ENCODE measurements around the gene FEN1. TPM values are rescaled to one million over a fixed set of nuclear protein-coding genes. Genes with fewer than 3 reads are reported as not detected.

The FEN1 gene
- total RNA-seq, 1 experiment from 2014 or later = 119 TPM

GRCh38 chr11:61752925-61753521 is 39.7 kb upstream of the FEN1 start:
- Histone ChIP-seq H3K36me3 (replicated peaks; ENCODE audit: control insufficient read depth, insufficient read depth, low read length) (no peaks in the 10 kb centered on the region), H3K4me3 (ENCODE audit: insufficient read depth, low read depth, low read length) (peak overlapping the region; percentile 67), H3K27me3 (ENCODE audit: control insufficient read depth, insufficient read depth, low read length) (peaks cover 20% of the 10 kb centered on the region)
- DNase-seq = no peak

DNA sequence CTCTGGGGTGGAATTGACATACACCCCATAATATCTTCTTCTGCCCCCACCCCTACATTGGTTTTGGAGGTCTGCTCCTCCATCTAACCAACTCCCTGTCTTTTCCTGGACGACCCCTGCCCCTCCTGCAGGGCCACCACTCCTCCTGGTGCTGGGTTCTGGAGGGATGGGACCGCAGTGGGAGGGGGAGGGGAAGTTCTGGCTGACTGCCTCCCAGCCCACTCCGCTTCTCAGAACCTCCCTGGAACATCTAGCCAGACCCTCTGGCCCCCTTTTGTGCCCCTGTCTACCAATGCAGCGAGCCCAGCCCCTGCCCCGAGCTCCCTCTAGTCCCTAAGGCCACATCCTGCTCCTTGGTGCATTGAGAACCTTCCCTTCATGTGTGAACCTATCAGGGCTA is 39.0 kb upstream of the FEN1 start:
- no peak overlapping the region for H3K4me3 ChIP-seq (ENCODE audit: insufficient read depth, low read depth, low read length)
- no peaks in the 10 kb centered on the region for H3K36me3 ChIP-seq (replicated peaks; ENCODE audit: control insufficient read depth, insufficient read depth, low read length)
- peaks cover 20% of the 10 kb centered on the region for H3K27me3 ChIP-seq (ENCODE audit: control insufficient read depth, insufficient read depth, low read length)
- DNase-seq = no peak

DNA sequence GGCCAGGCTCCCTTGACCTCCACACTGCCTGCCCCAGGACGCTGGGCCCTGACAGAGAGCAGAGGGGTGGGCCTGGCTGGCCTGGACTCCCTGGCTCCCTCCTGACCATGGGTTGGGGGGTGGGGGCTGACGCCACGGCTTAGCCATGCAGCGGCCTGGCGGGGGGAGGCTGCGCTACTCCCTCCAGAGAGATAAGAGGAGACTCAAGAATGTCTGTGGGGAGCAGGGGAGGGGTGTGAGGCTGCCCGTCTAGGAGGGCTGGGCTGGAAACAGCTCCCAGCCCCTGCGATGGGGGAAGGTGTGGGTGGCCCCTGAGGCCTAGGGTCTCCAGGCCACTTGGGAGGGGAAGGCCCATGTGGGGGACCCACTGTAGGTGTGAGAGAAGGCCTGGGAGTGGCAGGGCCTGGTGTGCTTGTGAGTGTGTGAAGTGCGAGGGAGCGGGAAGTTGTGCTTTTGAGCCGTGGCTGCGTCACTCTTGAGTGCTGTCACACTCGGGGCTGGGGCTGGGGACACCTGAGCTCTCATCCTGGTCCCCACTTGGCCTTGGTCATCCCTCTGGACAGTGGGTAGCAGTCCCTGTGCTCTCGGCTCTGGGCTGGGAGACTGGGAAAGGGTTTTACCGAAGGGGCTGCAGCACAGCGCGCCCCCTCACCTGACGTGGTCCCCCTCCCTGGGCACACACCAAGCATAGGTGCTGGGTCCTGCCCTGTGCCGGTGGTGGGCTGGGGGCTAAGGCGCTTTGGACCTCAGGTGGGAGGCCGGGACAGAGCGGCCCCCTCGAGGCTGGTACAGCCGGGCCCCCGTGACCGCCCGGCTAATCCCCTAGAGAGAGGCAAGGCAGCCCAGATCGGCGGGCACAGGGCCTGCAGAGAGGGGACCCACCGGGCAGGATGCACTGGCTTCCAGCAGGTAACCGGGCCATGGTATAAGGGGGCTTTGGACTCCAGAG is 37.9 kb upstream of the FEN1 start:
- no peak overlapping the region for H3K4me3 ChIP-seq (ENCODE audit: insufficient read depth, low read depth, low read length)
- peaks cover 20% of the 10 kb centered on the region for H3K27me3 ChIP-seq (ENCODE audit: control insufficient read depth, insufficient read depth, low read length)
- DNase-seq = no peak
- no peaks in the 10 kb centered on the region for H3K36me3 ChIP-seq (replicated peaks; ENCODE audit: control insufficient read depth, insufficient read depth, low read length)

- no peak for DNase-seq
- Histone ChIP-seq H3K27me3 (ENCODE audit: control insufficient read depth, insufficient read depth, low read length) (peaks cover 20% of the 10 kb centered on the region), H3K4me3 (ENCODE audit: insufficient read depth, low read depth, low read length) (no peak overlapping the region), H3K36me3 (replicated peaks; ENCODE audit: control insufficient read depth, insufficient read depth, low read length) (no peaks in the 10 kb centered on the region)
Measured at GRCh38 chr11:61756147-61756451, 36.6 kb upstream of the FEN1 start.

- no peak for DNase-seq
- Histone ChIP-seq H3K4me3 (ENCODE audit: insufficient read depth, low read depth, low read length) (no peak overlapping the region), H3K36me3 (replicated peaks; ENCODE audit: control insufficient read depth, insufficient read depth, low read length) (no peaks in the 10 kb centered on the region), H3K27me3 (ENCODE audit: control insufficient read depth, insufficient read depth, low read length) (peaks cover 20% of the 10 kb centered on the region)
Measured at GRCh38 chr11:61756452-61757212, 36.1 kb upstream of the FEN1 start.

DNA sequence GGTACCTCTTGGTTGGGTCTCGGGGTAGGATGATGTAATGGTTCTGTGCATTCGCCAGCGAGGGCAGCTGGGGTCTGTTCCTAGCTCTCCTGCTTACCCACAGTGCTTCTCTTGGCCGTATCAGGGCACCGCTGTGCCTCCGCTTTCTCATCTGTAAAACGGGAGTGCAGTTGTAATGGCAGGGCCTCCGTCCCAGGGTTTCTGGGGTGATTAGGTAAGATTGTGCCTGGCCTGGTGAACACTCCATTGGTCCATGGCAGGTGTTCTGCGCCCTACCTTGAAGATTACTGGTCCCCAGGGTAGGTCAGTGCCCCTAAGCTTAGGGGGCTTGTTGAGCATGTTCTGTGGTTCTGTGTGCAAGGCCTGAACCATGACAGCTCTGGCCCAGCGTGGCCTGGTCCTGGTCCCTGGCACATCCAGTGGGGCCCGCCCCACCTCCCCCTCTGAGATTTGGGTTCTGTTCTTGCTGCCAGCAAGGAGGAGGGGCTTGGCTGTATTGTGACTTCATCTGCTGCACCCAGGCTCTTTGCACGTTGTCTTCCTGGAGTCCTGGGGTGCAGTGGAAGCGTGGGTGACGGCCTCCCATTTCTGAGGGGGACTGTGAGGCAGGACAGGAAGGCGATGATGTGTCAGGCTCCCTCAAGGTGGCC is 35.4 kb upstream of the FEN1 start:
- Histone ChIP-seq H3K36me3 (replicated peaks; ENCODE audit: control insufficient read depth, insufficient read depth, low read length) (no peaks in the 10 kb centered on the region), H3K4me3 (ENCODE audit: insufficient read depth, low read depth, low read length) (no peak overlapping the region), H3K27me3 (ENCODE audit: control insufficient read depth, insufficient read depth, low read length) (peaks cover 15% of the 10 kb centered on the region)
- DNase-seq = no peak

DNA sequence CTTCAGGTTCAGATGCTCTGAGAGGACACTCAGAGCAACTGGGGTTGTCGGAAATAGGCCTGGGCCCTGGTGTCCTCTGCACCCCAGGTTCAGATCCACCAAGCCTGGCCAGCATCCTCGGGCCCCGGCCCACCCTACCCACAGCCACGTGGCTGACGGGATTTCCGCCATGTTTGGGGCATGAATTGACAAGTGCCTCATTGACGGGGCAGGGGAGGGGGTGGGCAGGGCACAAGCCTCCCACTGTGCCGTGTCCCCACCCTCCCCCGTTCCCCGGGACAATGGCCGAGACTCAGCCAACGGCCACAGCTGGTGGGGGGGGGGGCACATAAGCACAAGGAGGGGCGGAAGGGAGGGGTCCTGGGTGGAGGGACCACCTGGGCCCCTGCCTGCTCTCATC is 31.8 kb upstream of the FEN1 start:
- no peaks in the 10 kb centered on the region for H3K36me3 ChIP-seq (replicated peaks; ENCODE audit: control insufficient read depth, insufficient read depth, low read length)
- DNase-seq = no peak
- no peaks in the 10 kb centered on the region for H3K27me3 ChIP-seq (ENCODE audit: control insufficient read depth, insufficient read depth, low read length)
- no peak overlapping the region for H3K4me3 ChIP-seq (ENCODE audit: insufficient read depth, low read depth, low read length)

DNA sequence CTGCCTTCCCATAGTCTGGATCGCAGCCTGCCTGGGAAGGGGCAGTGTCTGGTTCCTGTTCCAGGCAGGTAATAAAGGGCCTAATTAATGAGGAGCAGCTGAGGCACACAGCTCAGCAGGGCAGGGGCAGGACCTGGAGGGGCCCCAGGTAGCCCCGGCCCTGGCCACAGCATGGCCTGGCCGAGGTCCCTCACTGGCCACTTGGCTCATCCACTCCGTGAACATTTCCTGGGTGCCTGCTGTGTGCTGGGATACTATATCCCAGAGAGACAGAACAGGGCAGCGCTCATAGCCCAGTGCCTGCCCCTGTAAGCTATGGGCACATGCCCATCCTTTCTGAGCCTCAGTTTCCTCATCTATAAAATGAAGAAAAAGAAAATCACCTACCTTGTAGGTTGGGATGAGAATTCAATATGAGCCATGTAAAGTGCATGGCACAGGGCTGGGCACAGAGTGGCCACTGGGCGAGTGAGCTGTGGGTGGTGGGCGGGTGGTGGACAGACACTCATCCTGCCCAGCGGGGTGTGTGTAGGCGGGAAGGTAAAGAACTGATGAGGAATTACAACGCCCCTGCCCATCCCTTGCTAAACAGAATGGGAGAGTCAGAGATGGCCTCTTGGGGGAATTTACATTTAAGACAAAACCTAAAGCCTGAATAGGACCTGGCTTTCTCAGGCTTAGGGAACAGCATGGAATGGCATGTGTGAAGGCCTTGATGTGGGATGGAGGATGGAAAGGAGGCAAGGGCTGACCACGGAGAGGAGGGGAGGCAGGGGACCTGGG is 31.1 kb upstream of the FEN1 start:
- no peak overlapping the region for H3K4me3 ChIP-seq (ENCODE audit: insufficient read depth, low read depth, low read length)
- no peaks in the 10 kb centered on the region for H3K36me3 ChIP-seq (replicated peaks; ENCODE audit: control insufficient read depth, insufficient read depth, low read length)
- no peaks in the 10 kb centered on the region for H3K27me3 ChIP-seq (ENCODE audit: control insufficient read depth, insufficient read depth, low read length)
- no peak for DNase-seq

GRCh38 chr11:61762223-61762615 is 30.5 kb upstream of the FEN1 start:
- H3K4me3 ChIP-seq (ENCODE audit: insufficient read depth, low read depth, low read length) = no peak overlapping the region
- H3K27me3 ChIP-seq (ENCODE audit: control insufficient read depth, insufficient read depth, low read length) = no peaks in the 10 kb centered on the region
- H3K36me3 ChIP-seq (replicated peaks; ENCODE audit: control insufficient read depth, insufficient read depth, low read length) = no peaks in the 10 kb centered on the region
- no peak for DNase-seq

GRCh38 chr11:61762798-61763197 is 29.9 kb upstream of the FEN1 start:
- no peak for DNase-seq
- Histone ChIP-seq H3K4me3 (ENCODE audit: insufficient read depth, low read depth, low read length) (no peak overlapping the region), H3K27me3 (ENCODE audit: control insufficient read depth, insufficient read depth, low read length) (no peaks in the 10 kb centered on the region), H3K36me3 (replicated peaks; ENCODE audit: control insufficient read depth, insufficient read depth, low read length) (no peaks in the 10 kb centered on the region)

DNA sequence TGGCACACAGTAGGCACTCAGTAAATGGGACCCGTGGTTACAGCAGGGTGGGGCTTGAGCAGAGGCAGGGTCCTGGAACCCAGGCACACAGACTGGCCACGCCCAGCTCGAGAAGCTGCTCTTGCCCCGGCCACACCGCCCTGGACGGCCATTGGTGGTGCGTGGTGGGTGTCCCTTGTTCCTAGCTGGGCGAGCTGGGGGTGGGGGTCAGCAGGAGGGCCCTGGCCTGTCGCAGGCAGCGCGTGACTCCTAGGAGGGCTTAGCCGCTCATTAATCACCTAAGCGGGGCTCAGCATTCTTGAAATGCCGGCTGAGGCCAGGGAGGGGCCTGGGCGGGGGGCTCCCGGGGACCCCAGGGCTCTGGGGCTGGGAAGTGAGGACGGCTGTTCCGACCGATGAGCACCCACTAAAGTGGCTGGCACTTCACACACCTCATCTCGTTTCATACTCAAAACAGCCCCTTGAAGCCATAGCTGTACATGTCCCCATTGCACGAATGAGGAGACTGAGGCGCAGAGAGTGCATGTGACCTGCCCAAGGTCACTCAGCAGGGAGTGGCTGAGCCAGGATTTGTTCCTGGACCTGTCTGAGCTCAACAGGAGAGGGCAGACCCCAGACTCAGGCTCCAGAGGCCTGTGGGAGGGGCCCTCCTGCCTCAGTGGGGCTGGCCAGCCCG is 28.6 kb upstream of the FEN1 start:
- no peaks in the 10 kb centered on the region for H3K27me3 ChIP-seq (ENCODE audit: control insufficient read depth, insufficient read depth, low read length)
- H3K4me3 ChIP-seq (ENCODE audit: insufficient read depth, low read depth, low read length) = no peak overlapping the region
- DNase-seq = no peak
- no peaks in the 10 kb centered on the region for H3K36me3 ChIP-seq (replicated peaks; ENCODE audit: control insufficient read depth, insufficient read depth, low read length)

DNA sequence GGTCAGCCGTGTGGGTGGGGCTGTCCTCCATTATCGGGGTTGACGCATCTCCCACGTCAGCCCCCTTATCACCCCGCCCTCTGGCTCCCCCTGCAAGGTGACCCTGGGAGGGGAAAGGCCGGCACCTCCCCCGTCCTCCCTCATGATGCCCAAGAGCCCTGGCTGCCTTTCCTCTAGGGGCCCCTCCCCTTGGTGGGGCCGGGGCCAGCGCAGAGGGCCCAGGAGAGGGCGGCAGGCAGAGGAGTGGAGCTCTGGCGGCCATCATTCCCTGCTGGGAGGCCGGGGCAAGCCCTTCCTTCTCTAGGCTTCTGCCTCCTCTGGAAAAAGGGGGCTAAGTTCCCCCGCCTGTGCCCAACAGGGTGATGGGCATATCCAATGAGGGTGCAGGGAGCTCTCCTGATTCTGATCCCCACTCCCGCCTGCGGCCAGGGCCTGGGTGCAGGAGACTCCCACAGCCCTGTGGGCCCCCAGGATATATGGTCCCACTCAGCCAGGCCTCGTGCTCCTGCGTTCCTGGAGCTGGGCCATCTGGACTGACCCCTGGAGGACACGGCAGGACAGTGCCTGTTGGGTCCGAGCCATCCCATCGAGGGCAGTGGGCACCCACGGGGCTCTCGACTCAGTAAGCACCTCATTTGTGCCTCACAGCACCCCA is 28.0 kb upstream of the FEN1 start:
- peak; percentile 97 for DNase-seq
- H3K4me3 ChIP-seq (ENCODE audit: insufficient read depth, low read depth, low read length) = no peak overlapping the region
- H3K36me3 ChIP-seq (replicated peaks; ENCODE audit: control insufficient read depth, insufficient read depth, low read length) = no peaks in the 10 kb centered on the region
- H3K27me3 ChIP-seq (ENCODE audit: control insufficient read depth, insufficient read depth, low read length) = no peaks in the 10 kb centered on the region

DNA sequence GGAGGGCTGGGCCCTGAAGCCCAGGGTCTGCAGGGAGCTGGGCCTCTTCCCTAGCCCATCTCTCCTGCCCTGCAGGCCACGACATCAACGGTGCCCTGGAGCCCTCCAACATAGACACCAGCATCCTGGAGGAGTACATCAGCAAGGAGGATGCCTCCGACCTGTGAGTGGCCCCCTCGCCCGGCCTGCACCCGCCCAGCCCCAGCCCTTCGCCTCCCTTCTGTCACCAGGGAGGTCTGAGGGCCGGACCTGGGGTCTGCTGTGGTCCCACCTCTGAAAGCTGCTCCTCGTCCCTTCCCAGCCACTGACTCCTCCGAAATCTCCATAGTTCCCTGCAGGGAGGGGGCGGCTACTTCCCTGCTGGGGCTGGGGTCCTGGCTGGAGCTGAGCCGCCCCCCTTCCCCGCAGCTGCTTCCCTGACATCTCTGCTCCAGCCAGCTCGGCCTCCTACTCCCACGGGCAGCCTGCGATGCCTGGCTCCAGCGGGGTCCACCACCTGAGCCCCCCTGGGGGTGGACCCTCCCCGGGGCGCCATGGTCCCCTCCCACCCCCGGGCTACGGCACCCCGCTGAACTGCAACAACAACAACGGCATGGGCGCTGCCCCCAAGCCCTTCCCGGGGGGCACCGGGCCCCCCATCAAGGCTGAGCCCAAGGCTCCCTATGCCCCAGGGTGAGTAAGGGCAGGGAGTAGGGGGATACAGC is 27.0 kb upstream of the FEN1 start:
- DNase-seq = peak; percentile 80
- Histone ChIP-seq H3K4me3 (ENCODE audit: insufficient read depth, low read depth, low read length) (no peak overlapping the region), H3K27me3 (ENCODE audit: control insufficient read depth, insufficient read depth, low read length) (no peaks in the 10 kb centered on the region), H3K36me3 (replicated peaks; ENCODE audit: control insufficient read depth, insufficient read depth, low read length) (no peaks in the 10 kb centered on the region)
